OCI-LY1 (cell line): Measurements from ENCODE around the gene SLC35F3.

Source experiments
- H2AFZ ChIP-seq: fragments of 200-600 bp; sonication (generic), shearing (Covaris generic); 2 replicates; pipeline ENCODE4 v1.6.0; 2014; ENCODE audit warnings: antibody characterized with exemption, mild to moderate bottlenecking, low read length
- H3F3A ChIP-seq: fragments of 200-600 bp; sonication (generic), shearing (Covaris generic); 2 replicates; pipeline ENCODE4 v1.6.0; 2014; ENCODE audit warnings: mild to moderate bottlenecking, antibody characterized with exemption, low read length, moderate library complexity; ENCODE audit not compliant: insufficient read depth
- H3K27ac ChIP-seq: fragments of 200-600 bp; sonication (generic); 2 replicates; pipeline ENCODE4 v1.5.1; 2014; ENCODE audit warnings: low read length, mixed run types, mild to moderate bottlenecking, low read depth; ENCODE audit not compliant: poor library complexity, severe bottlenecking
- H3K27me3 ChIP-seq: fragments of 200-600 bp; sonication (generic); 2 replicates; pipeline ENCODE4 v1.6.0; 2014; ENCODE audit warnings: antibody characterized with exemption, mild to moderate bottlenecking, low read length, moderate library complexity; ENCODE audit not compliant: insufficient read depth
- H3K36me3 ChIP-seq: fragments of 200-600 bp; sonication (generic); 2 replicates; pipeline ENCODE4 v1.6.1; 2014; ENCODE audit warnings: mild to moderate bottlenecking, antibody characterized with exemption, low read length, moderate library complexity, mixed read lengths; ENCODE audit not compliant: insufficient read depth
- H3K4me1 ChIP-seq: fragments of 200-600 bp; sonication (generic); 2 replicates; pipeline ENCODE4 v1.5.1; 2014; ENCODE audit warnings: mild to moderate bottlenecking, low read length, moderate library complexity; ENCODE audit not compliant: insufficient read depth, severe bottlenecking
- H3K4me2 ChIP-seq: fragments of 200-600 bp; sonication (generic), shearing (Covaris generic); 2 replicates; pipeline ENCODE4 v1.6.1; 2014; ENCODE audit warnings: low read length
- H3K4me3 ChIP-seq: fragments of 200-600 bp; sonication (generic); 2 replicates; pipeline ENCODE4 v1.5.1; 2014; ENCODE audit warnings: low read length, low read depth, mild to moderate bottlenecking, mixed read lengths; ENCODE audit not compliant: poor library complexity, severe bottlenecking
- H3K79me2 ChIP-seq: fragments of 200-600 bp; shearing (Covaris generic); 2 replicates; pipeline ENCODE4 v1.6.1; 2016; ENCODE audit warnings: mixed run types, low read length, mixed read lengths; ENCODE audit not compliant: insufficient read depth
- H3K9ac ChIP-seq: fragments of 200-600 bp; sonication (generic), shearing (Covaris generic); 2 replicates; pipeline ENCODE4 v1.6.1; 2014; ENCODE audit warnings: mild to moderate bottlenecking, low read length, mixed read lengths
- H3K9me2 ChIP-seq: fragments of 200-600 bp; sonication (generic), shearing (Covaris generic); 2 replicates; pipeline ENCODE4 v1.6.1; 2014; ENCODE audit warnings: low read depth, mild to moderate bottlenecking, low read length, mixed read lengths
- H3K9me3 ChIP-seq: fragments of 200-600 bp; shearing (Covaris generic); 2 replicates; pipeline ENCODE4 v1.6.1; 2014; ENCODE audit warnings: low read length, mixed read lengths
- H4K20me1 ChIP-seq: fragments of 200-600 bp; sonication (generic), shearing (Covaris generic); 2 replicates; pipeline ENCODE4 v1.6.0; 2016; ENCODE audit warnings: mild to moderate bottlenecking, low read length; ENCODE audit not compliant: insufficient read depth
- CTCF ChIP-seq: fragments of 200-600 bp; sonication (generic), shearing (Covaris generic); IDR thresholded peaks from 2 replicates; pipeline ENCODE4 v1.5.1; 2017; ENCODE audit warnings: mild to moderate bottlenecking, antibody characterized with exemption, low read length, moderate library complexity, mixed read lengths
- EZH2 ChIP-seq: fragments of 200-600 bp; sonication (generic), shearing (Covaris generic); IDR thresholded peaks from 2 replicates; pipeline ENCODE4 v1.8.0; 2017; ENCODE audit warnings: borderline replicate concordance, mixed run types, mild to moderate bottlenecking, antibody characterized with exemption, low read length, moderate library complexity, mixed read lengths

The SLC35F3 gene

GRCh38 chr1:233904633-233905415 lies at the start of gene SLC35F3:
Gene SLC35F3, plus strand, starts transcription at chr1:233904676.
- Histone ChIP-seq H3K4me2 (no peak within 1 kb of the TSS), H3K9me3 (no peaks in the 10 kb centered on the region), H3K4me3 (no peak within 1 kb of the TSS), H3K27ac (no peak within 1 kb of the TSS), H3K9me2 (no peaks in the 10 kb centered on the region), H4K20me1 (no peaks in the 10 kb centered on the region), H3K36me3 (no peaks in the 10 kb centered on the region), H3K9ac (no peak within 1 kb of the TSS), H3F3A (no peaks in the 10 kb centered on the region), H3K79me2 (no peaks in the 10 kb centered on the region), H3K4me1 (no peaks in the 10 kb centered on the region), H3K27me3 (no peaks in the 10 kb centered on the region), H2AFZ (no peak within 1 kb of the TSS)
- TF ChIP-seq CTCF (no peak), EZH2 (no peak)

GRCh38 chr1:233859446-233859845 lies 45.0 kb upstream of the SLC35F3 start:
- H3K9me3 ChIP-seq = no peaks in the 10 kb centered on the region
- H3K4me1 ChIP-seq = no peaks in the 10 kb centered on the region
- H3F3A ChIP-seq = no peaks in the 10 kb centered on the region
- no peak overlapping the region for H3K4me3 ChIP-seq
- no peaks in the 10 kb centered on the region for H3K9me2 ChIP-seq
- H3K4me2 ChIP-seq = no peak overlapping the region
- no peak overlapping the region for H3K9ac ChIP-seq
- H3K27ac ChIP-seq = no peak overlapping the region
- no peak for TF ChIP-seq EZH2
- no peak for TF ChIP-seq CTCF
- H4K20me1 ChIP-seq = no peaks in the 10 kb centered on the region
- no peak overlapping the region for H2AFZ ChIP-seq
- H3K36me3 ChIP-seq = no peaks in the 10 kb centered on the region
- no peaks in the 10 kb centered on the region for H3K27me3 ChIP-seq
- no peaks in the 10 kb centered on the region for H3K79me2 ChIP-seq

- no peak for TF ChIP-seq CTCF
- no peak for TF ChIP-seq EZH2
These were observed 40.5 kb upstream of the SLC35F3 start for GRCh38 chr1:233863901-233864545.

More at GRCh38 chr1:233863901-233864545, 40.5 kb upstream of the SLC35F3 start:
- H3K36me3 ChIP-seq = no peaks in the 10 kb centered on the region
- no peaks in the 10 kb centered on the region for H3K79me2 ChIP-seq
- no peaks in the 10 kb centered on the region for H4K20me1 ChIP-seq
- H3K27me3 ChIP-seq = no peaks in the 10 kb centered on the region
- no peaks in the 10 kb centered on the region for H3K4me1 ChIP-seq
- H3K9me2 ChIP-seq = no peaks in the 10 kb centered on the region
- H3K4me2 ChIP-seq = no peak overlapping the region
- H2AFZ ChIP-seq = no peak overlapping the region
- no peak overlapping the region for H3K27ac ChIP-seq
- H3F3A ChIP-seq = no peaks in the 10 kb centered on the region
- H3K4me3 ChIP-seq = no peak overlapping the region
- no peaks in the 10 kb centered on the region; the same call in 1 of the 2 replicates for H3K9me3 ChIP-seq
- no peak overlapping the region for H3K9ac ChIP-seq
